ENCODE results near the gene IDH2. TPM values are rescaled to one million over a fixed set of nuclear protein-coding genes. Genes with fewer than 3 reads are reported as not detected.

The IDH2 gene
- total RNA-seq, 1 donor from 2014 or later: 49.7 TPM

DNA sequence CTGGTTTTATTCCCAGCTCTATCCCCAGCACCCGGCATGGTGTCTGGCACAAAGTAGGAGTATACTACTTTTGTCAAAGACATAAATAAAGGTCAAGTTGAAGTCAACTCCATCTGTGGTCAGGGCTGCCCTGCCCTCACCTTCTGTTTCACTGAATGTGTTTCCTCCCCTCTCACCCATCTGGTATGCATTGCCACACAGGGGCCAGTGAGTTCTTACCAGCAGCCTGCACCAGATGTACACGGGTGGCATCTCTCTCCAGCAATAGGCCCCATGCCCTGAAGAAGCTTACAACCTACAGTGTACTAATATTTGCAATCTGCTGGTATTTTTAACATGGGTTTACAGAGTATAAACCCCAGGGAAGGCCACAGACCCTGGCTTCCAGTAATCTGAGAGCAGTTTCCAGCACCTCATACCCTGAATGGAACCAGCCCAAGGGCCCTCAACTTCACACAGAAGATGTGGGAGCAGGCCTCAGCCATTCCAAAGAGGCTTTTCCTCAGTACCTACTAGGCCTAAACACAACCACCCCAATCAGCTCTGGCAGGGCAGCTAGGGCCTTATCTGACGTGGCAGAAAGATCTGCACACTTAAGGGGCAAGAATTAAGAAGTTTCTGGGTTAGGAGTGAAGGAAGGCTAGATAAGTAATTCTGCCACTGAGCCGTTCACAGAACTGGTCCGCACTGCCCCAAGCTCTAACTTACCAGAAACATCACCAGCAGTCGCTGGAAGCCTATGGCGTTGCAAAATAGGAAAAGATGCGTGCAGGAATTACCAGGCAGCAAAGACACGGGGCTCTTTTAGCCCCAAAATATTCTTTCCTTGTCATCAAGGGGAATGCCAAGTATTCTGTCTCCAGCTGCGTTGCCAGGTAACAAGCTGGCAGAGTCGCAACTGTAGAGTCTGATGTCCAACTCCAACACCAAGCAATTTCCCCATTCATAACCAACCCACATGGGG lies 2.1 kb downstream of the IDH2 start:
- DNase-seq (ENCODE audit: low spot score in 2 of 2): peak in 1 of 2 donors; percentile 84
- intact Hi-C loops (cut with DNase I): loop anchor here (10.0 kb wide), 1 partner anchor 435 kb away; no protein-coding TSS in a partner anchor
- no peaks in the 10 kb centered on the region for H3K27me3 ChIP-seq
- H3K36me3 ChIP-seq: no peaks in the 10 kb centered on the region
- H3K4me1 ChIP-seq: peaks cover 14 to 28% of the 10 kb centered on the region in 2 donors
- TF ChIP-seq, protein P1, sequence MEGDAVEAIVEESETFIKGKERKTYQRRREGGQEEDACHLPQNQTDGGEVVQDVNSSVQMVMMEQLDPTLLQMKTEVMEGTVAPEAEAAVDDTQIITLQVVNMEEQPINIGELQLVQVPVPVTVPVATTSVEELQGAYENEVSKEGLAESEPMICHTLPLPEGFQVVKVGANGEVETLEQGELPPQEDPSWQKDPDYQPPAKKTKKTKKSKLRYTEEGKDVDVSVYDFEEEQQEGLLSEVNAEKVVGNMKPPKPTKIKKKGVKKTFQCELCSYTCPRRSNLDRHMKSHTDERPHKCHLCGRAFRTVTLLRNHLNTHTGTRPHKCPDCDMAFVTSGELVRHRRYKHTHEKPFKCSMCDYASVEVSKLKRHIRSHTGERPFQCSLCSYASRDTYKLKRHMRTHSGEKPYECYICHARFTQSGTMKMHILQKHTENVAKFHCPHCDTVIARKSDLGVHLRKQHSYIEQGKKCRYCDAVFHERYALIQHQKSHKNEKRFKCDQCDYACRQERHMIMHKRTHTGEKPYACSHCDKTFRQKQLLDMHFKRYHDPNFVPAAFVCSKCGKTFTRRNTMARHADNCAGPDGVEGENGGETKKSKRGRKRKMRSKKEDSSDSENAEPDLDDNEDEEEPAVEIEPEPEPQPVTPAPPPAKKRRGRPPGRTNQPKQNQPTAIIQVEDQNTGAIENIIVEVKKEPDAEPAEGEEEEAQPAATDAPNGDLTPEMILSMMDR (IDR thresholded peaks at IDR 0.05): no peak
- peak overlapping the region in 1 of 2 donors; percentile 86 for H3K4me3 ChIP-seq
- peak overlapping the region; percentile 88 to 92 for H3K27ac ChIP-seq
- no peaks in the 10 kb centered on the region for H3K9me3 ChIP-seq

DNA sequence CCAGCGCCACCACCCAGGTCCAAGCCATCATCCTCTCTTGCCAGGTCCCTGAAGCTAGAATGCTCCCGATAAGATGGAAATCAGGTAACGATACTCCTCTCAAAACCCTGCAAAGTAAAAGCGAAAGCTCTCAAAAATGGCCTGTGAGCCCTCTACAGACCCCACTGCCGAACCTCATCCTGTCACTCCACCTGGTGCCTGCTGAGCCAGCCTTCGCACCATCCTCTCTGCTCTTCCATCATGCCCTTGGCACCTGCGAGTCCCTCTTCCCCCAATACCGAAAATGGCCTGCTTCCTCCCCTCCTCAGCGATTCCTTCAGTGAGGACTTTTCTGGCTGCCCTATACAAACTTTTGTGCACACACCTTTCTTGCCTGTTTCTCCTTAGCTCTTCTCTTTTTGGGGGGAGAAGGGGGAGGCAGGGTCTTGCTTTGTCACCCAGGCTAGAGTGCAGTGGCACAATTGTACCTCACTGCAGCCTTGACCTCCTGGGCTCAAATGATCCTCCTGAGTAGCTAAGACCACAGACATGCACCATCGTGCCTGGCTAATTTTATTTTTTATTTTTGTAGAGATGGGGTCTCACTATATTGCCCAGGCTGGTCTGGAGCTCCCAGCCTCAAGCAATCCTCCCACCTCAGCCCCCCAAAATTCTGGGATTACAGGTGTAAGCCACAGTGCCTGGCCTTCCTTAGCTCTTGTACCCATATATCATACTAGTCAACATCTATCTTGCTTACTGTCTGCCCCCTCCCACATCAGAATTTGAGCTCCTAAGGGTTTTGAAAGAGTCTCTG lies 3.0 kb downstream of the IDH2 start:
- no peaks in the 10 kb centered on the region for H3K27me3 ChIP-seq
- no peaks in the 10 kb centered on the region for H3K36me3 ChIP-seq
- H3K4me1 ChIP-seq: peaks cover 14 to 28% of the 10 kb centered on the region in 2 donors
- DNase-seq (ENCODE audit: low spot score in 2 of 2): no peak
- intact Hi-C loops (cut with DNase I): no loop called here
- H3K27ac ChIP-seq: peak overlapping the region; percentile 88 to 92
- no peaks in the 10 kb centered on the region for H3K9me3 ChIP-seq
- H3K4me3 ChIP-seq: no peak overlapping the region
- TF ChIP-seq, protein P1 (IDR thresholded peaks at IDR 0.05): no peak

DNA sequence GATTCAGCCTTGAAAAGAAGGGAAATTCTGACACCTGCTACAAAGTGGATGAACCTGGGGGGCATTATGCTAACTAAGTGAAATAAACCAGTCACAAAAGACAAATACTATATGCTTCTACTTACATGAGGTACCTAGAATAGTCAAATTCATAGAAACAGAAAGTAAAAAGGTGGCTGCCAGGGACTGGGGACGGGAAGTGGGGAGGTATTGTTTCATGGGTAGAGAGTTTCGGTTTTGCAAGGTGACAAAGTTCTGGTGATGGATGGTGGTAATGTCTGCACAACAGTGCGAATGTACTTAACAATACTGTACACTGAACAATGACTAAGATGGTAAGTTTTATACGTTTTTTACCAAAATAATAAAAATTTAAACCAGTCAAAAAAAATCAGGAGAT lies 4.8 kb downstream of the IDH2 start:
- Histone ChIP-seq H3K4me3 (peak overlapping the region in 1 of 2 donors; percentile 28), H3K27me3 (no peaks in the 10 kb centered on the region), H3K36me3 (no peaks in the 10 kb centered on the region), H3K27ac (peak overlapping the region; percentile 35 to 39), H3K9me3 (no peaks in the 10 kb centered on the region), H3K4me1 (peaks cover 14 to 25% of the 10 kb centered on the region in 2 donors)
- DNase-seq (ENCODE audit: low spot score in 2 of 2): no peak
- intact Hi-C loops (cut with DNase I): no loop called here
- TF ChIP-seq, protein P1 (IDR thresholded peaks at IDR 0.05): no peak

DNA sequence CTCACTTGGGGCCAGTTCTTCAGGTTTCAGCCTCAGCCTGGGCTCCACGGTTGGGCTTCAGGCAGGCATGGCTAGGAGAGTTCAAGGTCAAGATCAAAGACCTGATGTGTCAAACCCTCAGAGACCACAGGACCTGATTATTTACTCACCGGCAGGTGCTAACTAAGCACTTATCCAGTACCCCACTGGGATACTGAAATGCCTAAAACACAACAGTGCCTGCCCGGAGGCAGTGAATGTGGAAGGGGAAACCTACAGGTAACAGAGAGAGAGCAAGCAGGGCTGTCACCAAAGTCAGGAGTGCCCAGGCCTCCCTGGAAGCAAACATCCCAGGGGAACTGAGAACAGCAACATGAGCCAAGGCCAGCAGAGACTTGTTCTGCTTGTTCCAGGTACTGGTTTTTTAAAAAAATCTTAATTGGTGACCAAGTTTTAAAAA lies 6.7 kb downstream of the IDH2 start:
- H3K9me3 ChIP-seq: no peaks in the 10 kb centered on the region
- DNase-seq (ENCODE audit: low spot score in 2 of 2): peak in 1 of 2 donors; percentile 60
- TF ChIP-seq, protein P1 (IDR thresholded peaks at IDR 0.05): no peak
- intact Hi-C loops (cut with DNase I): no loop called here
- peaks cover 5 to 16% of the 10 kb centered on the region in 2 donors for H3K4me1 ChIP-seq
- H3K27ac ChIP-seq: no peak overlapping the region
- H3K36me3 ChIP-seq: peaks cover 0 to 4% of the 10 kb centered on the region in 2 donors
- H3K4me3 ChIP-seq: no peak overlapping the region
- no peaks in the 10 kb centered on the region for H3K27me3 ChIP-seq

DNA sequence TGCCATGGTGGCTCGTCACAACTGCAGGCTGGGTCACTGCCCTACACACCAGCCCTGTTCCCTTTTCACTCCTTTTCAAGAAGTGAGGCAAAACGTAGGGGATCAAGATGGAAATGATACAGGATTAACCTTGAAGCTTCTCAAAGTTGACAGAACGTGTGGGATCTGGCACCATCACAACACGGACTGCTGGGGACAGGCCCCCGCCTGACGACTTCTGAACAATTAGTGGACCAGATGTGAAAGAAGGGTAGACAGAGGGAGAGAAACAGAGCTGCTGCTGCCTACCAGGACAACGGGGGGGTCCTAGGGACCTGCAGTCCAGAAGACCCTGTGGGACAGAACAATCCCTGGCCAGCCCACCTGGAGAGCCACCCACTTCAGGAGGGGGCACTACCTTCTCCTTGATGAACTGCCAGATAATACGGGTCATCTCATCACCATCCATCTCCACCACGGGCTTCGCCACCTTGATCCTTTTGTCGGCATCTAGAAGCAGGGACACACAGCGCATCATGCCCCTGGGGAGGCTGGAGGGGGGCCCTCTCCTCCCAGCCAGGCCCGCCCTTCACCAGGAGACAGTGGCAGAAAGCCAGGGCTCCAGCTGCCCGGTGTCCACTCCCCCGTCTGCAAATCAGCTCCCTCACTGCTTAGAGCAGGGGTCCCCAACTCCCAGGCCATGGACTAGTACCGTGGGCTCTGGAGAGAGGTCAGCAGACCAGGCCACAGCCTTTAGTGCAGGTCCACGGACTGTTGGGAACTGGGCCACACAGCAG lies 10.9 kb downstream of the IDH2 start:
- Histone ChIP-seq H3K27ac (no peak overlapping the region), H3K27me3 (no peaks in the 10 kb centered on the region), H3K4me1 (no peaks in the 10 kb centered on the region), H3K36me3 (peaks cover 4 to 19% of the 10 kb centered on the region in 2 donors), H3K4me3 (no peak overlapping the region), H3K9me3 (no peaks in the 10 kb centered on the region)
- no peak for DNase-seq (ENCODE audit: low spot score in 2 of 2)
- TF ChIP-seq, protein P1 (IDR thresholded peaks at IDR 0.05): no peak
- intact Hi-C loops (cut with DNase I): no loop called here

Measured in ascending aorta (tissue), 2 donors.